Central memory CD4-positive, alpha-beta T cell (primary cell): Measurements from ENCODE around the gene TULP3.

Source experiments
- DNase-seq: peaks from one replicate; pipeline ENCODE4 v3.0.0; 2022

The TULP3 gene

DNA sequence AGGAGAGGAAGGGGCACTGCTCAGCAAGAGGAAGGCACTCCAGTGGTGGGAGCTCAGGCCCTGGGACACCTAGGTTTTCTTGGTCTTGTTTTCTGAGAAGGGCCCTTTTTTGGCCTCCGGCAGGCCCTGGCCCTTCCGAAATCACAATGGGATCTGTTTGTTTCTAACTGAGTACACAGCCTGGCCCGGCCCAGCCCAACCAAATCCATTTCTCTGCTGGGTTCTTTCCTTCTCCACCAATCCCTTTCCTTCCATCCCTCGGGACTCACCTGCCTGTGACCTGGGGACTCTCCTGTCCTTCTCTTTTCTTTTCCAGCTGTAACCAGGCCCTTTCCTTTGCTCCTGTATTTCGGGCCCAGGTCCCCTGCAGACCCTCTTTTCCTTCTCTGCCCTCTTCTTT is 87.1 kb downstream of the TULP3 start:
- no peak for DNase-seq

DNA sequence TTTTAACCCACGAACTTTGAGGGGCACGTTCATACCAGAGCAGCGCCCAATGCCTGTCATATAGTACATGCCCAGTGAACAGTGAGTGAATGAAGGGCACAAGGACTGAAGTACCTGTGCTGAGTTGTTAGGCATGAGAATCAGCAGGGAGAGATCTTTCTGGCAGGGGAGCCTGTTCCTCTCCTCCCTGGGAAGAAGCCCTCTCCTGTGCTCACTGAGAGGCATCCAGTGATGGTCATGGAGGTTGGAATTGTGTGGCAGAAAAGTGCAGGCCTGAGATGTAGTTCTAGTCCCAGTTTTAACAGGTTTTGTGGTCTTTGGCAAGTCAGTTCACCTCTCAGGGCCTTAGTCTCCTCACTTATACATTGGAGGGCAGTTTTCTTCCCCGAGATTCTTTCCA is 89.1 kb downstream of the TULP3 start:
- no peak for DNase-seq

DNA sequence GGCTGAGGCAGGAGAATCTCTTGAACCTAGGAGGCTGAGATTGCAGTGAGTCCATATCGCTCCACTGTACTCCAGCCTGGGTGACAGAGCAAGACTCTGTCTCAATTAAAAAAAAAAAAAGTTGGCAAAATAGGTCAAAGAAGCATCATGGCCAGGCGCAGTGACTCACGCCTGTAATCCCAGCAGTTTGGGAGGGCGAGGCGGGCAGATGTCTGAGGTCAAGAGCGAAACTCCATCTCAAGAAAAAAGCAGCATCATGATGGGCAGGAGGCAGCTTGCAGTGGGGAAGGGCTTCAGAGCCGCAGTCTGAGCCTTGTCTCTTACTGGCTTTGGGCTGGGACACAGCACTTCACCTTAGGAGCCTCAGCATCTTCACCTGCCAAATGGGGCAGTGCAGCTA is 89.9 kb downstream of the TULP3 start:
- no peak for DNase-seq

DNA sequence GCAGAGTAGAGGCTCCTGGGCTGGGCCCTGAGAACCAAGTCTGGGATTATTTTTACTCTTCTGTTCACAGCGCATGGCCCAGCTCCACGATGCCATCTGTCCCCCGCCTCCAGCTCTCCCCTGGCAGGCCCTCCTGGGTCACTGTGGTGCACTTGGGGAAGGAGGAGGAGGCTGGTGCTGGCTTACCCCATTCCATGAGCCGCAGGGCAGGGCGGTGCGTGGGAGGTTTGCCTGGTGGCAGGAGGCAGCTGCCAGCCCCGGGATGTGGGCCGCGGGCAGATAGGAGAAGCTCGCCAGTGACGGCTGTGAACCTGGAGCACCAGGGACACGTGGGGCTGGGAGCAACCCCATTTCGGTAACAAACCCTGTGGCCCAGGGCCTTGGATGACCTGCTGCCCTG is 91.7 kb downstream of the TULP3 start:
- no peak for DNase-seq

DNA sequence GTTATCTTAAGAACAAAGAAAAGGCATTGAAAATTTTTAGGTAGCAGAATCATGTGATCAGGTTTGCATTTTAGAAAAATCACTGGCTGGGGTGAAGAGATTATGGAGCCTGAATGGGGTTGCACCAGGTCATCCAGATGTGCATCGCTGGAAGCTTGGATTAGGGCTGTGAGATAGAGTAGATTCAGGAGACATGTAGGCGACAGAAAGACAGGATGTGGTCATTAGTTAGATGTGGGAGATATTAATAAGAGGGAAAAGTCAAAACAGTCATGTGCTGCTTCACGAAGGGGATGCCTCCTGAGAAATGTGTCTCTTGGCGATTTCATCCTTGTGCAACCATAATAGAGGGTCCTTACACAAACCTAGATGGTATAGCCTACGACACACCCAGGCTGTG is 93.6 kb downstream of the TULP3 start:
- no peak for DNase-seq

DNA sequence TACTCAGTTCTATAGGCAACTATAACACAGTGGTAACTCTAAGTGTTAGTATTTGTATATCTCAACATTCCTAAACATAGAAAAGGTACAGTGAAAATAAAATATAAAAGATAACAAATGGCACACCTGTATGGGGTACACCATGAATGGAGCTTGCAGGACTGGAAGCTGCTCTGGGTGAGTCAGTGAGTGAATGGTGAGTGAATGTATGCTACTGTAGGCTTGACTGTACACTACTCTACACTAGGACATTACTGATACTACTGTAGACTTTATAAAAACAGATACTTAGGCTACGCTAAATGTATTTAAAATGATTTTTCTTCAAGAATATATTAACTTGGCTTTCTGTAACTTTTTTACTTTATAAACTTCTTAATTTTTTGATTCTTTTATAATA is 94.0 kb downstream of the TULP3 start:
- DNase-seq = no peak

DNA sequence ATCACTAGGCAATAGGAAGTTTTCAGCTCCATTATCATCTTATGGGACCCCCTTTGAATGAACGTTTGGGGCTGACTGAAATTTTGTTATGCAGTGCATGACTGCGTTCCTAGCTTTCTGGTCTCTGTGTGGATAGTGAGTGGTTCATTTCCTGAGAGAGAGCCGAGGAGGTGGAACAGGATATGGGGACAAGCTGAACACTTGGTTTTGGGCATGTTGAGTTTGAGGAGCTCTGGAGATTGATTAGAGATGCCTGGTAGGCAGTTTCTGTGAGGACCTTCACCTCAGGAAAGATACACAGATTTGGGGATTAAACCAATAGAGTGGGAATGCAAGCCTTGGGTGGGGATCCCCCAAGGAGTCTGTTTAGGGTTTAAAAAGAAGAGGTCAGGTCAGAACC is 96.2 kb downstream of the TULP3 start:
- DNase-seq = no peak

DNA sequence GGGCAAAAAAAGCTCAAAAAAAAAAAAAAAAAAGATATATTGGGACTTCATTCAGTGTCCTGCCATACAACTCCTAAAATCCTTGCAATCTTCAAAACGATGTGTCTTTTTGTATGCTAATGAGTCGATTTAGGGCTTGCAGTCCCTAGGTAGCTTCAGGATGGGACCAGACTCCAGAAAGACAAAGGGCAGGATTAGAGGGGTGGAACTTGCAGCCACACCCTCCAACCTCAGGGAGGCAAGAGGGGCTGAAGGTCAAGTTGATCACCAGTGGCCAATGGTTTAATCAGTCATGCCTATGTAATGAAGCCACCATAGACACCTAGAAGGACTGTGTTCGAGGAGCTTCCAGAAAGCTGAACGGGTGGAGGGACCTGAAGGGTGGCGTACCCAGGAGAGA is 97.8 kb downstream of the TULP3 start:
- no peak for DNase-seq
